H1 (cell line): Measurements from ENCODE around the gene C1orf174. TPM values are rescaled to one million over a fixed set of nuclear protein-coding genes. Genes with fewer than 3 reads are reported as not detected.

Source experiments
- CTCF ChIA-PET: fragments of 300-600 bp; sonication (Branson Sonifier 250); formaldehyde crosslinking; loops from one replicate; lab custom pipeline; 2021; ENCODE audit not compliant: partially characterized antibody; lab: Charles Lee
- POLR2A ChIA-PET: fragments of 300-600 bp; sonication (Branson Sonifier 250); formaldehyde crosslinking; loops from one replicate; lab custom pipeline; 2021; ENCODE audit warnings: inconsistent platforms; ENCODE audit not compliant: partially characterized antibody; lab: Charles Lee
- DNase-seq, 2 experiments: peaks; one replicate each; pipeline versions ENCODE4 v3.0.0 to v3.0.0-alpha.2; 2010 to 2022; ENCODE audit warnings: low spot score in 2 of 2, low read depth in 1 of 2, mixed read lengths in 1 of 2
- FAIRE-seq: peaks from 2 replicates; lab custom pipeline; 2011; peaks lifted over from hg19 to GRCh38; lab: Jason Lieb, UNC
- H2AFZ ChIP-seq: 2 replicates; pipeline ENCODE4 v1.8.1; 2012; ENCODE audit warnings: low read length, inconsistent platforms
- H2AK5ac ChIP-seq: 2 replicates; pipeline ENCODE4 v1.6.1; 2013; ENCODE audit warnings: low read depth, low read length
- H2BK120ac ChIP-seq: replicated peaks from 2 replicates; pipeline ENCODE3; 2013; ENCODE audit warnings: low read depth, low read length, inconsistent platforms
- H2BK12ac ChIP-seq: 2 replicates; pipeline ENCODE4 v1.6.1; 2013; ENCODE audit warnings: low read depth, low read length
- H2BK15ac ChIP-seq: 2 replicates; pipeline ENCODE4 v1.6.1; 2013; ENCODE audit warnings: low read length
- H2BK20ac ChIP-seq: 2 replicates; pipeline ENCODE4 v1.6.1; 2013; ENCODE audit warnings: low read length
- H2BK5ac ChIP-seq: 2 replicates; pipeline ENCODE4 v1.6.1; 2013; ENCODE audit warnings: low read depth, low read length
- H3K14ac ChIP-seq: 2 replicates; pipeline ENCODE4 v1.6.1; 2013; ENCODE audit warnings: inconsistent platforms; ENCODE audit not compliant: insufficient read length
- H3K18ac ChIP-seq: 2 replicates; pipeline ENCODE4 v1.6.1; 2013; ENCODE audit warnings: low read length; ENCODE audit errors: extremely low read depth
- H3K23ac ChIP-seq: 2 replicates; pipeline ENCODE4 v1.6.1; 2013; ENCODE audit warnings: inconsistent platforms; ENCODE audit not compliant: insufficient read length
- H3K23me2 ChIP-seq: 2 replicates; pipeline ENCODE4 v1.6.1; 2013; ENCODE audit warnings: low read depth, low read length
- H3K27ac ChIP-seq: 2 replicates; pipeline ENCODE4 v1.6.1; 2011; ENCODE audit warnings: low read depth, low read length, inconsistent platforms
- H3K27me3 ChIP-seq, 4 experiments: replicated peaks in 1 of 4; 1 replicate in 1 of 4; 2 replicates in 3 of 4; pipeline versions ENCODE4 v1.6.1 to v1.8.1; 2011 to 2013; ENCODE audit warnings: low read length in 3 of 4, mild to moderate bottlenecking in 3 of 4, inconsistent platforms in 2 of 4, mixed read lengths in 2 of 4, moderate library complexity in 1 of 4; ENCODE audit not compliant: control insufficient read depth in 3 of 4, insufficient read depth in 3 of 4; ENCODE audit errors: extremely low read depth in 1 of 4
- H3K36me3 ChIP-seq, 4 experiments: 2 replicates each; pipeline versions ENCODE4 v1.6.1 to v1.8.1; 2011 to 2013; ENCODE audit warnings: mild to moderate bottlenecking in 4 of 4, low read length in 3 of 4, moderate library complexity in 2 of 4, control low read depth in 1 of 4, inconsistent platforms in 1 of 4; ENCODE audit not compliant: insufficient read depth in 4 of 4, control insufficient read depth in 2 of 4
- H3K4ac ChIP-seq: replicated peaks from 2 replicates; pipeline ENCODE3; 2013; ENCODE audit warnings: low read length, low read depth, mixed read lengths, inconsistent platforms; ENCODE audit not compliant: insufficient read length
- H3K4me1 ChIP-seq, 4 experiments: replicated peaks in 1 of 4; 1 replicate in 1 of 4; 2 replicates in 3 of 4; pipeline versions ENCODE4 v1.6.1 to v1.8.1; 2011 to 2013; ENCODE audit warnings: low read length in 3 of 4, inconsistent platforms in 2 of 4, mixed read lengths in 1 of 4; ENCODE audit not compliant: insufficient read depth in 4 of 4, control insufficient read depth in 3 of 4
- H3K4me2 ChIP-seq, 2 experiments: 2 replicates each; pipeline versions ENCODE4 v1.6.1 to v1.8.1; 2011 to 2013; ENCODE audit warnings: low read depth in 2 of 2, low read length in 2 of 2, control low read depth in 1 of 2, inconsistent platforms in 1 of 2, mild to moderate bottlenecking in 1 of 2; ENCODE audit not compliant: insufficient read depth in 1 of 2
- H3K4me3 ChIP-seq, 4 experiments: fragments of 200-600, 300-600 bp in 1 of 4; sonication (generic), shearing (Covaris generic), sonication (Bioruptor Twin) in 1 of 4; 2 replicates each; pipeline versions ENCODE4 v1.5.1 to v1.8.1; 2011 to 2016; ENCODE audit warnings: low read length in 4 of 4, low read depth in 3 of 4, control low read depth in 2 of 4, inconsistent platforms in 2 of 4, mild to moderate bottlenecking in 2 of 4, mixed read lengths in 1 of 4, moderate library complexity in 1 of 4; ENCODE audit not compliant: insufficient read depth in 2 of 4; ENCODE audit errors: extremely low read depth in 1 of 4
- H3K56ac ChIP-seq: replicated peaks from 2 replicates; pipeline ENCODE3; 2013; ENCODE audit warnings: low read depth, mild to moderate bottlenecking, mixed read lengths, low read length, inconsistent platforms; ENCODE audit not compliant: insufficient read length
- H3K79me1 ChIP-seq: 2 replicates; pipeline ENCODE4 v1.6.1; 2013; ENCODE audit warnings: low read depth, low read length, control low read depth
- H3K79me2 ChIP-seq, 2 experiments: 2 replicates each; pipeline versions ENCODE4 v1.6.1 to v1.8.1; 2012 to 2013; ENCODE audit warnings: low read length in 2 of 2, mild to moderate bottlenecking in 2 of 2, inconsistent platforms in 1 of 2; ENCODE audit not compliant: insufficient read depth in 2 of 2, control insufficient read depth in 1 of 2
- H3K9ac ChIP-seq, 4 experiments: replicated peaks in 1 of 4; 1 replicate in 1 of 4; 2 replicates in 3 of 4; pipeline versions ENCODE4 v1.6.1 to v1.8.1; 2011 to 2013; ENCODE audit warnings: low read depth in 3 of 4, low read length in 3 of 4, control low read depth in 2 of 4, mild to moderate bottlenecking in 2 of 4, moderate library complexity in 2 of 4, inconsistent platforms in 1 of 4; ENCODE audit errors: extremely low read depth in 1 of 4
- H3K9me3 ChIP-seq, 2 experiments: 2 replicates each; pipeline versions ENCODE4 v1.6.1 to v1.8.1; 2012 to 2013; ENCODE audit warnings: mild to moderate bottlenecking in 2 of 2, moderate library complexity in 2 of 2, control low read depth in 1 of 2, inconsistent platforms in 1 of 2, low read depth in 1 of 2, low read length in 1 of 2, mixed read lengths in 1 of 2; ENCODE audit not compliant: insufficient read depth in 2 of 2
- H4K20me1 ChIP-seq, 2 experiments: replicated peaks in 1 of 2; 2 replicates each; pipeline versions ENCODE3 to v1.8.1; 2011 to 2013; ENCODE audit warnings: inconsistent platforms in 2 of 2, low read length in 2 of 2, mild to moderate bottlenecking in 1 of 2; ENCODE audit not compliant: insufficient read depth in 2 of 2, control insufficient read depth in 1 of 2
- H4K5ac ChIP-seq: 2 replicates; pipeline ENCODE4 v1.6.1; 2013; ENCODE audit warnings: low read length, low read depth, mixed read lengths, inconsistent platforms; ENCODE audit not compliant: insufficient read length
- H4K8ac ChIP-seq: 2 replicates; pipeline ENCODE4 v1.8.0; 2013; ENCODE audit warnings: mild to moderate bottlenecking, moderate library complexity, low read length, inconsistent platforms; ENCODE audit not compliant: insufficient read depth; ENCODE audit errors: extremely low read depth
- H4K91ac ChIP-seq: replicated peaks from 2 replicates; pipeline ENCODE3; 2013; ENCODE audit warnings: low read length, mixed read lengths, inconsistent platforms; ENCODE audit not compliant: insufficient read length
- YY1 ChIP-seq: IDR thresholded peaks from 2 replicates; pipeline ENCODE4 v1.6.1; 2011; ENCODE audit warnings: low read depth, mild to moderate bottlenecking, low read length
- WGBS, 2 experiments: shearing (Covaris generic) in 1 of 2; methylation state at CpG; one replicate each; pipeline versions ENCODE4 v1.1.6 to v1.1.7; 2013 to 2015; ENCODE audit warnings: low lambda C conversion rate in 2 of 2, mixed read lengths in 2 of 2, inconsistent platforms in 1 of 2, low coverage in 1 of 2, missing lambda C conversion rate in 1 of 2; ENCODE audit not compliant: insufficient replicate concordance in 2 of 2, insufficient coverage in 1 of 2, insufficient read length in 1 of 2; ENCODE audit errors: extremely low coverage in 1 of 2, missing lambda C conversion rate in 1 of 2; 5-methylcytosine and 5-hydroxymethylcytosine counted together
- polyA plus RNA-seq, 7 experiments: library from polyadenylated mRNA; depleted of rRNA in 3 of 7; stranded (reverse) in 5 of 7; unstranded in 2 of 7; fragments of >200 nt in 5 of 7; fragments of 200-250 nt in 2 of 7; gene quantifications; 1 replicate in 5 of 7; 2 replicates in 1 of 7; 4 replicates in 1 of 7; pipeline versions ENCODE4 v1.2.1 to v1.2.3, GENCODE V29; 2011 to 2013; ENCODE audit warnings: missing spikeins in 2 of 7, mixed read lengths in 2 of 7
- total RNA-seq: library from RNA; stranded (reverse); fragmentation: NEBNext Ultra II Directional; extraction: Animal tissue kit (Norgen Biotek cat#: 25700); gene quantifications from 2 replicates; pipeline ENCODE4 v1.2.1, GENCODE V29; 2021

The C1orf174 gene
- total and polyA plus RNA-seq, 2 of the 8 experiments (the other 6 are each of a cell fraction or from before 2014, with no cell fraction given), result 28.4 to 32.4 TPM

GRCh38 chr1:3893190-3893589, 6.9 kb downstream of the C1orf174 start:
- Histone ChIP-seq H2AK5ac (no peak overlapping the region), H3K4ac (no peak overlapping the region), H3K79me2 (peaks cover 4 to 49% of the 10 kb centered on the region in 2 experiments; a peak in 3 of 4 replicates), H3K36me3 (peaks cover 14 to 25% (median 20%) of the 10 kb centered on the region in 4 experiments; a peak in 6 of 8 replicates), H3K9ac (no peak overlapping the region), H3K79me1 (peaks cover 15% of the 10 kb centered on the region), H3K56ac (no peak overlapping the region), H3K4me2 (no peak overlapping the region), H2BK120ac (no peak overlapping the region), H4K8ac (no peak overlapping the region), H3K4me1 (no peaks in the 10 kb centered on the region), H4K5ac (no peak overlapping the region), H4K20me1 (peaks cover 10 to 17% of the 10 kb centered on the region in 2 experiments), H4K91ac (no peak overlapping the region), H3K14ac (no peak overlapping the region), H3K23me2 (no peaks in the 10 kb centered on the region), H2BK12ac (no peak overlapping the region), H3K4me3 (no peak overlapping the region), H3K27me3 (no peaks in the 10 kb centered on the region), H3K23ac (no peak overlapping the region), H2BK20ac (no peak overlapping the region), H2AFZ (no peak overlapping the region), H3K18ac (no peak overlapping the region), H3K9me3 (no peaks in the 10 kb centered on the region), H2BK15ac (no peak overlapping the region), H3K27ac (no peak overlapping the region), H2BK5ac (no peak overlapping the region)
- ChIA-PET CTCF (no interaction called here), POLR2A (no interaction called here)
- no peak for FAIRE-seq
- DNase-seq, result no peak
- WGBS, 2 experiments, result 90% methylated on average over 5 of the region's 5 CpGs; no CpG with 5 or more reads in 1 of the 2 experiments
- TF ChIP-seq YY1, result no peak
